Pulmonary artery endothelial cell (primary cell): ENCODE data around the gene SUGCT. TPM values are rescaled to one million over a fixed set of nuclear protein-coding genes. Genes with fewer than 3 reads are reported as not detected.
"Not testable (repeated sequence)": the region's sequence is repeated elsewhere in the genome, so short reads cannot be mapped to it uniquely, and the experiment has no call there.

ENCODE experiments used
- DNase-seq: peaks from one replicate; pipeline ENCODE4 v3.0.0-alpha.2; 2011; ENCODE audit warnings: low read depth, low spot score
- total RNA-seq: library from RNA; depleted of rRNA; stranded (reverse); fragments of >200 nt; gene quantifications from 2 replicates; pipeline ENCODE4 v1.2.3, GENCODE V29; 2014

The SUGCT gene
- total RNA-seq, 1 donor from 2014 or later = 2.4 TPM

DNA sequence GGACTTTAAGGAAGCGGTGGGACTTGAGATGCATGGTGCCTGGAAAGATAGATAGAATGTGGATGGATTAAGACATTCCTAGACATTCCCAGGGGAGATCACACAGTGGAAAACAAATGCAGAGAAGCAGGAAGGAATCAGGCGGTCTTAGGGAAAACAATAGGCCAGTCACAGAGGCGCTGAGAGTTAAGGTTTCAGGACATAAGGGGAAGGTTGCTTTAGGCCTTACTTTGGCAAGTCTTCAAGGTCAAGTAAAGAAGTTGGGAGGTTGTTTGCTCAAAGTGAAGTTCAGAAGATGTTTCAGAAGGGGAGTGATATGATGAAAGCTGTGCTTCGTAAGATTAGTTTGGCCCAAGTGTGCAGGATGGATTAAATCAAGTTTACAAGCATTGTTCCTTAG lies 109.4 kb downstream of the SUGCT start:
- DNase-seq = no peak

DNA sequence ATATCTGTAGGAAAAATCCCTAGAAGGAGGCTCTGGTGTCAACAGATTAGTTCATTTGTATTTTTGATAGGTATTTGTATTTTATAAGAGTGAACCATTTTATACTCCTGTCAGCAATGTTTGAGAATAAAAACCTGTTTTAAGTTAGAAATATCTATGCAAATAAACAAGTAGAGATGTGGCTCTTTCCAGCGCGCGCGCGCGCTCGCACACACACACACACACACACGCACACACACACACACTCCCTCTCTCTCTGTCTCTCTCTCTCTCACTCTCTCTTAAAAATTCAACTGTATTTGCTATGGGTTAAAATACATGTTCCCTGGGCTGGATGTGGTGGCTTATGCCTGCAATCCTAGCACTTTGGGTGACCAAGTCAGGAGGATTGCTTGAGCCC lies 113.9 kb downstream of the SUGCT start:
- no peak for DNase-seq

DNA sequence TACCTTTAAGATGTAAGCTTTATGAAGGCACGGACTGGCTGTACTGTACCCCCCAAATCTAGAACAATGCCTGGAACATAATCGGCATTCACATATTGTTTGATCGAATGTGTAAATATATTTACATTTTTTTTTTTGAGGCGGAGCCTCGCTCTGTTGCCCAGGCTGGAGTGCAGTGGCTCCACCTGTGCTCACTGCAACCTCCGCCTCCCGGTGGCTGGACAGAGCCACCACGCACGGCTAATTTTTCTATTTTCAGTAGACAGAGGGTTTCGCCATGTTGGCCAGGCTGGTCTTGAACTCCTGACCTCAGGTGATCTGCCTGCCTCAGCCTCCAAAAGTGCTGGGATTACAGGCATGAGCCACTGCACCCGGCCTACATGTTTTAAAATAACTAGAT lies 118.6 kb downstream of the SUGCT start:
- not testable (repeated sequence) for DNase-seq

DNA sequence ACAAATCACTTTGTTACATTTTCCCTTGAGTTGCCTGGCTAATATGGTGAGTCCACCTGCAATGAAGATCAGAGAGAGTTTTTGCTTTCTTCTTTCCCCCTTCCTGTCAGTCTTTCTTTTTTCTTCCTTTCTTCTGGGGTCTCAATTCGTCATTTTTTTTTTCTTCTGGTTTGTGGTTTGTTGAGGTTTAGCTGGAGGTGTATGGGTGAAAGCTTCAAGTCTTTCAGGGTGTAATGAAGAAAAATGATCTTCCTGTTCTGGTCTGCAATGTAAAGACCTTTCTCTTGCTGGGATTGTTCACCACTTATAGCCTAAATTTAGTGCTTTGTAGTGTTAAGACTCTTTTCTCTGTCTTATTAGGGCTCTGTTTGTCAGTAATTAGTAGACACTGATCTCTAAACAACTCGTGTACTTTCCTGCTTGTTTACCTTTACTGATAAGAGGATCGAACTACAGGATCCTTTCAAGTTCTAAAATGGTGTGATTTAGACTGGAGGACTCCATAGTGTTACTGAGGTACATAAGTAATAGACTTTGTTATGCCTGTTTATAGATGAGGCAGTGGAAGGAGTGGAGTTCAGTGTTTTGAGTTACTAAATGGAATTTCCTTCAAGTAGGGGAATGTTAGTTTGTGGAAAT lies 129.1 kb downstream of the SUGCT start:
- DNase-seq = no peak

GRCh38 chr7:40267583-40267982 lies 132.8 kb downstream of the SUGCT start:
- no peak for DNase-seq

- not testable (repeated sequence) for DNase-seq
Observed at GRCh38 chr7:40268810-40269209, 134.0 kb downstream of the SUGCT start.

- no peak for DNase-seq
Observed at GRCh38 chr7:40276061-40276460, 141.3 kb downstream of the SUGCT start.

- no peak for DNase-seq
Observed at GRCh38 chr7:40279991-40280390, 145.2 kb downstream of the SUGCT start.

GRCh38 chr7:40282858-40283257 lies 148.1 kb downstream of the SUGCT start:
- no peak for DNase-seq

GRCh38 chr7:40283391-40283790 lies 148.6 kb downstream of the SUGCT start:
- DNase-seq = no peak

DNA sequence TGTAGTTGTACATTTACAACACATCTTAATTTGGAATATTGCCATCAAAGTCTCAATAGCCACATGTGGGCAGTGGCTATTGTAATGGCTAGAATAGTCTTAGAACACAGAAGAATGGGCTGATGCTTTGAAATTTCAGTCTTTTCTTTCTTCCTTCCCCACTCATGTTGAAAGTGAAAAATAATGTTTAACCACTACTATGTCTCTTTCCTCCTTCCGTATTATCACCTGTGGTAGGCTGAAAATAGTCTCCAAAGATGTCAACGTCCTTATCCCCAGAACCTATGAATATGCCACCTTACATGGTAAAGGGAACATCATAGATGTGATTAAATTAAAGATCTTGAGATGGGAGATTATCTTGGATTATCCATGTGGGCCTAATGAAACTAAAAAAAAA lies 154.0 kb downstream of the SUGCT start:
- no peak for DNase-seq

GRCh38 chr7:40297741-40298311 lies 163.0 kb downstream of the SUGCT start:
- peak; percentile 64 for DNase-seq

- no peak for DNase-seq
Observed at GRCh38 chr7:40298421-40298820, 163.6 kb downstream of the SUGCT start.

GRCh38 chr7:40299097-40299496 lies 164.3 kb downstream of the SUGCT start:
- peak; percentile 90 for DNase-seq

- DNase-seq = no peak
Observed at GRCh38 chr7:40300146-40300670, 165.4 kb downstream of the SUGCT start.

DNA sequence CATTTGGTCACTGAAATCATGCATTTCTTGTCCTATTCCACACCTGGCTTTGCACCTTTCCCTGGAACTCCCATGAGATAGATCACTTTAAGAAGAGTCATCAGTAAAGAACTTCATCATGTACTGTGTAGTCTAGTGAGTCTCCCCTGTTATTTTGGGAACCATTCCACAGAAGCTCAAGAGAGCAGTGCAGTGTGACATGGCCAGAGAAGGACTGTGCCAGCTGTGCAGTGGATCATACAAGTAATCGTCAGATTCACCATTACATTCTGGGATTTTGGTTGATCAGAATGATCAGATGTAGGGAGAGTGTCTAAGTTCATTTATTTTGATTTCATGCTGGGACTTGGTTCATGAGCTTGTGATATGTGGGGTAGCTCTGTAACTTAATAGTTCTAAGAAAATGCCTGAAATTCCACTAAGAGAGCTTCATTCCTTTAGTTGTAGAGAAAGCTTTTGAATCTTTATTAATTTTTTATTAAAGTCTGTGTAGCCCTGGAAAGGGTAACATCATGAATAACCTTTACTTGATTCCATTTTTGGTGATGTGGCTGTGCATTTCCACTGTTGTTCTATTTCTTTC lies 166.8 kb downstream of the SUGCT start:
- DNase-seq = no peak

DNA sequence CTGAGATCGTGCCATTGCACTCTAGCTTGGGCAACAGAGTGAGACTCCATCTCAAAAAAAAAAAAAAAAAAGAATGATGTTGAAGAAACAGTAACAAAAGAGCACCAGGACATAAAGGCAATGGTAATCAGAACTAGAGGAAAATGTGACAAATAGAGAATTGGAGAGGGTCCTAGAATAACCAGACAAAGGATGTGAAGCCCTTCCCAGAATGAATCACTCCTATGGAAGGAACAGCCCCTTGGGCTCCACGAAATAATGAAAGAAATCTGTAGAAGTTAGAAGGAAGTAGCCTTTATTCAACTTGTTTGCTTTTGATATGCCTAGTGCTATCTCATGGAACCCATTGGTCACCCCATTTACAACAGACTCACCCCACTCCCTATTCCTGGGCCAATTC lies 169.2 kb downstream of the SUGCT start:
- DNase-seq = peak; percentile 62

- DNase-seq = no peak
Observed at GRCh38 chr7:40305229-40305628, 170.4 kb downstream of the SUGCT start.

DNA sequence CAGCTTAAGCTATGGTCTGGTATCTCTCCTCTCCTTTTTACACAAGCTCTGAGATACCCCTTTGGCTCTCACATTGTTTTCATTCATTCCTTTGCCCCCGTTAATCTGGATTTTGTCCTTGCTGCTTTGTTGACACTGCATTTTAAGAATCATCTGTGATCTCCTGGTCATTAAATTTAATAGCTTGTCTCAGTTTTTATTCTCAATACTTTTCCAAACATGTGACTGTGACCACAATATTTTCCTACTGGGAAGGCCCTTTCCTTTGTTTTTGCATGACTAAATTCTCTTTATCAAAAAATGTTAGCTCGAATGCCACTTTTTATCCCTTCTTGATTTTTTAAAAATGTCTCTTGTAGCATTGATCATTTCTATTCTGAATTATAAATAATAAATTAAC lies 171.2 kb downstream of the SUGCT start:
- no peak for DNase-seq

DNA sequence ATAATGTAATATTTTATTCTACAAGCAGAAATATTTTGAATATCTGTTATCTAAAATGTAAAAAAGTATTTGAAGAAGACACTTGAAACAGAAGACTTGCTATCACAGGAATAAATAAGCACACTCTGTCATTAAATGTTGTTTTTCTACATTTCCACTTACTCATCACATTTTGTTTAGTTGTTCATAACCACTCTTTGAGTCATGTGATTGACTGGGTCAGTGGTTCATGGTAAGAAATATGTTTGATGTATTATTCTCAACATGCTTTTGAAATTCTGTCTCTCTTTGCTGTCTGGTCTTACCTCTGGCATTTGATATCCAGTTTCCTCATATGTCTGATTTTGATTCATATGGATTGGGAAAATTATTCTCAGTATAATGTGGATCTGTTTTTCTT lies 171.8 kb downstream of the SUGCT start:
- no peak for DNase-seq

DNA sequence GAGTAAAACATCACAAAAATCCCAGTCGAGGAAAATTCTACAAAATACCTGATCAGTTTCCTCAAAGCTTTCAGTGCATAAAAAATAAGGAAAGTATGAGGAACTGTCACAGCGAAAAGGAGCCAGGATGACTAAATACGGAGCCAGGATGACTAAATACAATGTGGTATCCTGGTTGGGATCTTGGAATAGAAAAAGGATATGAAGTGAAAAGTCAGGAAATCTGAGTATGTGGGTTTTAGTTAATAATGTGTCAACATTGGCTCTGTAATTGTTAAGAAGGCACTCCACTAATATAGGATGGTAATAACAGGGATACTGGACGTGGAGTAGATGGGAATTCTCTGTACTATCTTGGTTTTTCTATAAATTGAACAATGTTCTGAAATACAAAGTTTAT lies 175.5 kb downstream of the SUGCT start:
- DNase-seq = peak; percentile 57

DNA sequence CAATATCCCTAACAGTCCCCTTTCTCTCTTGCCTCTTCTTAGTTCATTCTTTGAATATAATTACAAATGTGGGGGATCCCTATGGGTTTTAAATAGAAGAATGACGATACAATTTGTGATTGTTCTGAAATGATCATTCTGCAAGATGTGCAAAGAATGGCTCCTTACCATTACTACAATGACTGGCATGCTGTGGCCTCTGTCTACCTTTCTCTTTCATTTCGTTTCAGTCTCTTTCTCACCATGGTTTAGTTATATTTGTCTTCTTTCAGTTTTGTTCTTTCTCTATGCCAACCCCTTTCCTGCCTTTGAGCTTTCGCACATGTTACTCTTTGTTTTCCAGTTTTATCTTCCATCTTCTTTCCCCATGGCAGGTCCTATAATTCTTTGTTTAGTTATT lies 176.5 kb downstream of the SUGCT start:
- no peak for DNase-seq

DNA sequence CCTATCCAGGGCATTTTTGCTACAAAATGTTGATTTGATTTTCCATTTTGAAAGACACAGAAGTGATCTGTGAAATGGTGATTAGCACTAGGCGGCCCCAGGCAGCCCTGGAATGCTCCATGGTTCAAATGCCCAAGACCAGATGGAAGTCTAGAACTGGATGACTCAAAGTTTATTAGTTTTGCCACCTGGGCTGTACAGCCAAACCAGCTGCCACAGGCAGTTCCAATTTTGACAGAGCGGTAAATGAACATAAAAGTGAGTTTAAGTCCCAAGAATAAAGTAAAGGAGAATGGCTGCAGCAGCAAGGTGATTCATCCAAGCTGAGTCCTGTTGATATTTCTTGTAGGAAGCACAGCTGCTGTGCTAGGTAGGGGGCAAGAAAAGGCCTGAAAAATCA lies 180.5 kb downstream of the SUGCT start:
- DNase-seq = no peak
